ENCODE data around the gene DERL2.

The DERL2 gene

GRCh38 chr17:5500247-5500588, 14.2 kb upstream of the DERL2 start:
- Histone ChIP-seq H2BK120ac (ENCODE audit: low read depth, low read length) (no peak overlapping the region), H3K4me2 (ENCODE audit: low read length) (peak overlapping the region; percentile 66), H3K4ac (ENCODE audit: low read depth, low read length) (no peak overlapping the region), H3K4me1 (ENCODE audit: control insufficient read depth, low read depth, low read length) (no peaks in the 10 kb centered on the region), H4K8ac (ENCODE audit: low read depth, low read length) (no peak overlapping the region), H2BK5ac (ENCODE audit: low read length) (no peak overlapping the region), H2BK15ac (replicated peaks; ENCODE audit: low read depth) (no peak overlapping the region), H3K9ac (ENCODE audit: low read length) (peak overlapping the region; percentile 48), H2AK5ac (ENCODE audit: low read length) (no peak overlapping the region), H3K18ac (ENCODE audit: low read length) (no peak overlapping the region), H3K56ac (ENCODE audit: low read length) (peak overlapping the region; percentile 43), H3K27me3 (ENCODE audit: insufficient read depth, low read length, poor library complexity) (peaks cover 10% of the 10 kb centered on the region), H3K79me1 (ENCODE audit: low read length) (no peaks in the 10 kb centered on the region), H3K27ac (ENCODE audit: low read depth, low read length) (no peak overlapping the region), H3K36me3 (ENCODE audit: control insufficient read depth, insufficient read depth, low read length) (no peaks in the 10 kb centered on the region), H4K5ac (ENCODE audit: low read length) (no peak overlapping the region), H3K23ac (ENCODE audit: low read length) (no peak overlapping the region), H3K4me3 (ENCODE audit: low read length) (peak overlapping the region; percentile 22), H3K79me2 (ENCODE audit: control insufficient read depth, insufficient read depth, low read length) (no peaks in the 10 kb centered on the region)
- no CpG with 5 or more reads among the region's 18 CpGs for WGBS (ENCODE audit: extremely low coverage, insufficient coverage, low lambda C conversion rate)
- no peak for DNase-seq

- no peak overlapping the region for H2BK120ac ChIP-seq (ENCODE audit: low read depth, low read length)
- H3K9ac ChIP-seq (ENCODE audit: low read length): peak overlapping the region; percentile 8
- H3K36me3 ChIP-seq (ENCODE audit: control insufficient read depth, insufficient read depth, low read length): no peaks in the 10 kb centered on the region
- H3K27ac ChIP-seq (ENCODE audit: low read depth, low read length): no peak overlapping the region
- no peak overlapping the region for H2BK15ac ChIP-seq (replicated peaks; ENCODE audit: low read depth)
- no peak overlapping the region for H2BK5ac ChIP-seq (ENCODE audit: low read length)
- peak overlapping the region; percentile 83 for H4K8ac ChIP-seq (ENCODE audit: low read depth, low read length)
- no peak overlapping the region for H3K56ac ChIP-seq (ENCODE audit: low read length)
- peaks cover 10% of the 10 kb centered on the region for H3K27me3 ChIP-seq (ENCODE audit: insufficient read depth, low read length, poor library complexity)
- H3K4me3 ChIP-seq (ENCODE audit: low read length): no peak overlapping the region
- no CpG with 5 or more reads among the region's 44 CpGs for WGBS (ENCODE audit: extremely low coverage, insufficient coverage, low lambda C conversion rate)
- no peak overlapping the region for H2AK5ac ChIP-seq (ENCODE audit: low read length)
- H3K4me1 ChIP-seq (ENCODE audit: control insufficient read depth, low read depth, low read length): no peaks in the 10 kb centered on the region
- H3K18ac ChIP-seq (ENCODE audit: low read length): no peak overlapping the region
- H3K4ac ChIP-seq (ENCODE audit: low read depth, low read length): no peak overlapping the region
- no peaks in the 10 kb centered on the region for H3K79me2 ChIP-seq (ENCODE audit: control insufficient read depth, insufficient read depth, low read length)
- DNase-seq: peak; percentile 38
- no peaks in the 10 kb centered on the region for H3K79me1 ChIP-seq (ENCODE audit: low read length)
- no peak overlapping the region for H4K5ac ChIP-seq (ENCODE audit: low read length)
- peak overlapping the region; percentile 23 for H3K4me2 ChIP-seq (ENCODE audit: low read length)
- H3K23ac ChIP-seq (ENCODE audit: low read length): no peak overlapping the region
Observed at GRCh38 chr17:5499476-5500231, 13.7 kb upstream of the DERL2 start.

GRCh38 chr17:5492970-5493369, 7.0 kb upstream of the DERL2 start:
- DNase-seq: no peak
- Histone ChIP-seq H3K27ac (ENCODE audit: low read depth, low read length) (no peak overlapping the region), H2BK15ac (replicated peaks; ENCODE audit: low read depth) (no peak overlapping the region), H3K4me2 (ENCODE audit: low read length) (no peak overlapping the region), H3K4me1 (ENCODE audit: control insufficient read depth, low read depth, low read length) (no peaks in the 10 kb centered on the region), H3K4me3 (ENCODE audit: low read length) (no peak overlapping the region), H4K5ac (ENCODE audit: low read length) (no peak overlapping the region), H3K27me3 (ENCODE audit: insufficient read depth, low read length, poor library complexity) (peaks cover 3% of the 10 kb centered on the region), H2BK5ac (ENCODE audit: low read length) (no peak overlapping the region), H3K9ac (ENCODE audit: low read length) (no peak overlapping the region), H2BK120ac (ENCODE audit: low read depth, low read length) (no peak overlapping the region), H3K79me2 (ENCODE audit: control insufficient read depth, insufficient read depth, low read length) (peaks cover 12% of the 10 kb centered on the region), H3K56ac (ENCODE audit: low read length) (no peak overlapping the region), H3K4ac (ENCODE audit: low read depth, low read length) (no peak overlapping the region), H3K36me3 (ENCODE audit: control insufficient read depth, insufficient read depth, low read length) (no peaks in the 10 kb centered on the region), H2AK5ac (ENCODE audit: low read length) (no peak overlapping the region), H4K8ac (ENCODE audit: low read depth, low read length) (no peak overlapping the region), H3K23ac (ENCODE audit: low read length) (no peak overlapping the region), H3K18ac (ENCODE audit: low read length) (no peak overlapping the region), H3K79me1 (ENCODE audit: low read length) (peaks cover 4% of the 10 kb centered on the region)
- WGBS (ENCODE audit: extremely low coverage, insufficient coverage, low lambda C conversion rate): no CpG with 5 or more reads among the region's 2 CpGs

GRCh38 chr17:5488752-5489151, 2.8 kb upstream of the DERL2 start:
- Histone ChIP-seq H3K79me2 (ENCODE audit: control insufficient read depth, insufficient read depth, low read length) (peaks cover 39% of the 10 kb centered on the region), H2BK5ac (ENCODE audit: low read length) (no peak overlapping the region), H2BK120ac (ENCODE audit: low read depth, low read length) (no peak overlapping the region), H2BK15ac (replicated peaks; ENCODE audit: low read depth) (no peak overlapping the region), H3K79me1 (ENCODE audit: low read length) (peaks cover 9% of the 10 kb centered on the region), H3K27ac (ENCODE audit: low read depth, low read length) (no peak overlapping the region), H3K36me3 (ENCODE audit: control insufficient read depth, insufficient read depth, low read length) (no peaks in the 10 kb centered on the region), H3K9ac (ENCODE audit: low read length) (no peak overlapping the region), H3K27me3 (ENCODE audit: insufficient read depth, low read length, poor library complexity) (no peaks in the 10 kb centered on the region), H3K4me2 (ENCODE audit: low read length) (no peak overlapping the region), H4K5ac (ENCODE audit: low read length) (no peak overlapping the region), H3K18ac (ENCODE audit: low read length) (no peak overlapping the region), H3K4me1 (ENCODE audit: control insufficient read depth, low read depth, low read length) (no peaks in the 10 kb centered on the region), H3K4ac (ENCODE audit: low read depth, low read length) (no peak overlapping the region), H3K23ac (ENCODE audit: low read length) (no peak overlapping the region), H3K56ac (ENCODE audit: low read length) (no peak overlapping the region), H3K4me3 (ENCODE audit: low read length) (no peak overlapping the region), H4K8ac (ENCODE audit: low read depth, low read length) (no peak overlapping the region), H2AK5ac (ENCODE audit: low read length) (no peak overlapping the region)
- DNase-seq: no peak
- WGBS (ENCODE audit: extremely low coverage, insufficient coverage, low lambda C conversion rate): no CpG with 5 or more reads among the region's 8 CpGs

GRCh38 chr17:5486206-5487124, 487 bp upstream of the DERL2 start, which contains the start of gene MIS12:
Gene MIS12 (plus strand): TSS chr17:5486566. CDS start chr17:5488863, 2,297 bp downstream.
- Histone ChIP-seq H3K23ac (ENCODE audit: low read length) (peak within 1 kb of the TSS; percentile 33), H2AK5ac (ENCODE audit: low read length) (peak within 1 kb of the TSS; percentile 22), H3K79me2 (ENCODE audit: control insufficient read depth, insufficient read depth, low read length) (peaks cover 43% of the 10 kb centered on the region), H3K36me3 (ENCODE audit: control insufficient read depth, insufficient read depth, low read length) (no peaks in the 10 kb centered on the region), H3K27me3 (ENCODE audit: insufficient read depth, low read length, poor library complexity) (no peaks in the 10 kb centered on the region), H2BK120ac (ENCODE audit: low read depth, low read length) (no peak within 1 kb of the TSS), H3K9ac (ENCODE audit: low read length) (peak within 1 kb of the TSS; percentile 98), H3K79me1 (ENCODE audit: low read length) (peaks cover 14% of the 10 kb centered on the region), H3K18ac (ENCODE audit: low read length) (peak within 1 kb of the TSS; percentile 94), H4K8ac (ENCODE audit: low read depth, low read length) (peak within 1 kb of the TSS; percentile 93), H3K4ac (ENCODE audit: low read depth, low read length) (peak within 1 kb of the TSS; percentile 97), H2BK15ac (replicated peaks; ENCODE audit: low read depth) (no peak within 1 kb of the TSS), H2BK5ac (ENCODE audit: low read length) (peak within 1 kb of the TSS; percentile 89), H3K4me1 (ENCODE audit: control insufficient read depth, low read depth, low read length) (no peaks in the 10 kb centered on the region), H3K4me2 (ENCODE audit: low read length) (peak within 1 kb of the TSS; percentile 70), H3K4me3 (ENCODE audit: low read length) (peak within 1 kb of the TSS; percentile 98), H4K5ac (ENCODE audit: low read length) (no peak within 1 kb of the TSS), H3K27ac (ENCODE audit: low read depth, low read length) (peak within 1 kb of the TSS; percentile 98), H3K56ac (ENCODE audit: low read length) (peak within 1 kb of the TSS; percentile 100)
- no CpG with 5 or more reads among the region's 77 CpGs for WGBS (ENCODE audit: extremely low coverage, insufficient coverage, low lambda C conversion rate)
- DNase-seq: peak; percentile 100

Data from mesendoderm (in vitro differentiated cells).